HTR-8/SVneo (cell line): ENCODE measurements around the gene TCF4.

Experiments used
- DNase-seq: peaks from one replicate; pipeline ENCODE4 v3.0.0; 2011; ENCODE audit warnings: low spot score, mixed read lengths; ENCODE audit not compliant: insufficient read length
- FAIRE-seq: peaks from 2 replicates; lab custom pipeline; 2011; peaks lifted over from hg19 to GRCh38; lab: Jason Lieb, UNC

TCF4 gene

GRCh38 chr18:55234366-55235093 is 353.5 kb downstream of the TCF4 start:
- FAIRE-seq: peak; percentile 48
- DNase-seq: peak; percentile 46

DNA sequence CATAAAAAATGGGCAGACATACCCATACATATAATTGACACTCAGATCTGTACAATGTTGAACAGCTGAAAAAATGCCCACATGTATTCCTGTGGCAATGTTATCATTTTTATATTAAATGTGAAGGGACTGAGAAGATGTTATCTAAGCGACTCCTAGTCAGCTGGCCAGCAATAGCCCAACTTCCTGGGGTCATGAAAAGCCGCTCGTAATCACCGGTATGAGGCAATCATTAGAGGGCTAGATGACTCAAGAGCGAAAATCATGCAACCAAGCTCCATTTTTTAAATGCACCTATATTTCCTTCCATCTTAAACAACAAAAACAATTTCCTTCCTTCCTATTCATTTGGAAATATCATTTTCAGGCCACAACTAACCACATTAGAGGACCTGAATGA is 354.1 kb downstream of the TCF4 start:
- FAIRE-seq: no peak
- DNase-seq: no peak

DNA sequence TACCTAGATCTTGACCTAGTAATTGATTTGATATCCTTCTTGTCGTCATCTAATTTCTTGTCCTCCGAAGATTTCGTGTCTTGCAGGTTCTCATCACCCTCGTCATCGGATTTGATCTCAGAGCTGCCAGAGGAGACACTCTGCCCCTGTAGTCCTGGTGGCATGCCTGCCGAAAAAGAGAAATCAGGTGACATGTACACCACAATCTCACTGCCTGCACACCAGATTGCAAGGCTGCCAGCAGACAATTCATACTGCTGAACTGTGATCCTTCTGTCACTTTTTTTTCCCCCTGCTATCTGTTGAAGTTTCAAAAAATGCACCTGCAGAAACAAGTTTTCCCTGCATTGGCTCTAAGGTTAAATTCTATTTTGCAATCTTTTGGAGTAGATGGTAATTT is 355.5 kb downstream of the TCF4 start:
- DNase-seq (no peak), FAIRE-seq (no peak)

- no peak for FAIRE-seq
These were observed 358.3 kb downstream of the TCF4 start for GRCh38 chr18:55229682-55230081.

DNA sequence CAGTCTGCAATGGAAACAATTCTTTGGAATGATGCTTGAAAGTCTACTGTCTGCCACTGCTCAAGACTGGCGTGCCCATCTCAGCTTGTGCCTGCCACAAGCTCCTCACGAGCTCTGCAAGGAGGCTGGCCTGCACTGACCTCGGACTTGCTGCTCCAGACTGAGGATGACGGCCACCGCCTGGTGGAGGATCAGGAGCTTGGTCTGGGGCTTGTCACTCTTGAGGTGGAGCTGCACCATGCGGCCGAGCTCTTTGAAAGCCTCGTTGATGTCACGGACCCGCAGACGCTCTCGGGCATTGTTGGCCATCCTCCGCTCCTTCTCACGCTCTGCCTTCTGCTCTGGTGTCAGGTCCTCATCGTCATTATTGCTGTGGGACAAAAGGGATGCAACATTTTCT is 359.3 kb downstream of the TCF4 start:
- DNase-seq: no peak
- no peak for FAIRE-seq

More at GRCh38 chr18:55229682-55230081, 358.3 kb downstream of the TCF4 start:
- no peak for DNase-seq

DNA sequence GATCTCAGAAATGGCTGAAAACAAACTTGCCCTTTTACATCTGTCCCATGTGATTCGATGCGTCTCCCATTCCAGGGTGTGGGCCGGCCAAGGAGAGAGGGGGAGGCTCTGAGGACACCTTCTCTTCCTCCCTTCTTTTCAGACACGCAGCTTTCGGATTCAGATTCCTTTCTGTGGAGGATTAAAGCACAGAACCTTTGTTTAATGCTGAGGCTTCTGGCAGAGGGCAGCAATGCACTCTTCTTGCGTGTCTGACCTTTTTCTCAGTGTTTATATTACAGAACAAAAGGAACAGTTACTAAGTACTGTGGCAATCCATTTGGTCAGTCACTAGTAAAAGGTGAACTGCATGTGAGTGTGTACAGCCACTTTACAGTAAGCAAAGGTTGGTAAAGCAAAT is 359.8 kb downstream of the TCF4 start:
- DNase-seq (no peak), FAIRE-seq (no peak)

DNA sequence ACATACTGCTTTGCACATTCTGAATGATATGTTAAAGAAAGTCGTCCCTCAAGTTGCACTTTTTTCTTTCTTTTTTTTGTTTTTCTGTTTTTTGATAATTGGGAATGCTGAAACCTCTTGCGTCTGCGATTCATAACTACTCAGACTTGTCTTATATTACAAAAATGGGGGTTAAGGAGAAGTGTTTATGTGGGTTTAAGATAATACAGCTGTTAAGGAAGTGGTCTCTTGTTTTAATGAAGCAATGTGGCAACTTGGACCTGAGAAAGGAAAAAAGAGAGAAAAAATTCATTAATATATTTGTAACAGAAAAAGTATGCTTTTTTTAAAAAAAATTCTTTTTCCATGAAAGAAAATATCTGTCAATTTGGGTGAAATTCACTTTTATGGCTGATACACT is 360.2 kb downstream of the TCF4 start:
- no peak for FAIRE-seq
- no peak for DNase-seq

- FAIRE-seq (no peak), DNase-seq (no peak)
These were observed 361.9 kb downstream of the TCF4 start for GRCh38 chr18:55226044-55226443.

GRCh38 chr18:55224086-55224625 is 363.8 kb downstream of the TCF4 start:
- FAIRE-seq (no peak), DNase-seq (no peak)

GRCh38 chr18:55221622-55222021 is 366.4 kb downstream of the TCF4 start:
- DNase-seq (no peak), FAIRE-seq (no peak)

DNA sequence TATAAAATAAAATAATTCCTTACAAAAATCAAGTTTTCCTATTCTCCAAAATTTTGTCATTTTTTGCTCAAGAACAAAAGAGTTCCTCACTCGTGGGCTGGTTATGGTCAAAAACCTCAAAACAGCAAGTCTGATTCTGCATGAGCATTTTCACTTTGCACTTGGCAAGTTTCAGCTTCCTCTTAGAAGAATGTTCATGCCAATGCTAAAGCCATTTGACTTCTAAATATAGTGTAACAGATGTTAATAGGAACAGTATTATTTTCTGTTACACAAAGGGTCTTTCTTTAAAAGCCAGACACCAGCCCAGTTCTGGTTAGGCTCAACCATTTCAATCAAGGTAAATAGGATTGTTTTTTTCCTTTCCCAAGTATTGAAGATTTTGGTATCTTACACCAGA is 367.5 kb downstream of the TCF4 start:
- FAIRE-seq (no peak), DNase-seq (no peak)

- DNase-seq (no peak), FAIRE-seq (no peak)
These were observed 368.2 kb downstream of the TCF4 start for GRCh38 chr18:55219823-55220222.

DNA sequence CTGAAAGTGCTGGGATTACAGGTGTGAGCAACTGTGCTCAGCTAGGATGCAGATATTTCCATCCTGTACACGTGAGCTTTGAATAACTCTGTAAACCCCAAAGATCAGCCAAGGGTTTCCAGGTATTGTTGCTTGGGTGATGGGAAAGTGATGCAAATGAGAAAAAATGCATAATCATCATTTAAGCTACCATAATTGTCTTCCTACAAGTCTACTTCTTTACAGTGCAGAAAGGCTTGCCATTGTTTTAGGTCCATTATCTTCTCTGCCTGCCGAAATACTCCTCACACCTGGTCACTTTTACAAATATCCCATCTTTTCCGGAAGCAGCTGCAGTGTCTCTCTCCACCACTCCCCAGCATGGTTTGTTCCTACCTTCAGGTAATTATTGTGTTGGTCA is 368.9 kb downstream of the TCF4 start:
- FAIRE-seq (no peak), DNase-seq (no peak)

DNA sequence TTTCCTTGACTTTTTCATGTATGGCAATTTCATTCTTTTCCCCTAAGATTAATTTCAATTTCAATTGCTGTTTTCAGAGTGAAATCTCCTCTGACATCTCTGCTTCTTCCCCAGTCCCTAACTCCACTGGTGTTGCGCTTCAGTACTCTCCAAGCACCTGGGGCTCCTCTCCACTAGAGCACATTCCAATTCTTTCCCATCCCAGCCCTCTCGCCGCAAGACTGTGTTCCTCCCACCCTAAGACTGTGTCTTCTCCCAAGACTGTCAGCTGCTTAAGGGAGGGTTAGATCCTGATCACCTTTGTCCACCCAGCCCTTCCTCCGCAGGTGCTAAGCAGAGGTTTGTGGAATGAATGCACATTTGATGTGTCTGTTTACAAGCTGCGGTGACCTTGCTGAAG is 373.0 kb downstream of the TCF4 start:
- no peak for FAIRE-seq

GRCh38 chr18:55214534-55214933 is 373.5 kb downstream of the TCF4 start:
- no peak for FAIRE-seq

More for the DNA sequence above, 373.0 kb downstream of the TCF4 start:
- no peak for DNase-seq

DNA sequence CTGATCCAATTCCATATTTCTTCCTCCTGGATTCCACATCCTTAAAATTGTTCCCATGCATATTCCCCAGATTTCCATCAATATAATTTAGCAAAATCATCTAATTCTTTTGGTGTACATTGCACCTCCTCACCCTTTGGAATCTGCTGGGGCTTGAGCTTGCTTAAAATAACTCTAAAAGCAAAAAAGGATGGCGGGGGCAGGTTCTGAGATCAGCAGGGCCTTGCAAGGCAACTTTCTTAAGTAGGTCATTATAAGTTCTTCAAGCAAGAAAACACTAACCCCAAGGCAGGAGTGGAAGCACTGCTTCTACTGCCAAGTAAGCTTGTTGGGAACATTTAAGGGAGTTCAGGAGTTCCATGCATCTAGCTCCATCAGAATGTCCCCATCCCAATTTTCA is 374.4 kb downstream of the TCF4 start:
- FAIRE-seq (no peak), DNase-seq (no peak)

More at GRCh38 chr18:55214534-55214933, 373.5 kb downstream of the TCF4 start:
- DNase-seq: no peak

- DNase-seq: no peak
- FAIRE-seq: no peak
These were observed 381.1 kb downstream of the TCF4 start for GRCh38 chr18:55206927-55207326.

- FAIRE-seq (no peak), DNase-seq (no peak)
These were observed 385.6 kb downstream of the TCF4 start for GRCh38 chr18:55202232-55202917.

DNA sequence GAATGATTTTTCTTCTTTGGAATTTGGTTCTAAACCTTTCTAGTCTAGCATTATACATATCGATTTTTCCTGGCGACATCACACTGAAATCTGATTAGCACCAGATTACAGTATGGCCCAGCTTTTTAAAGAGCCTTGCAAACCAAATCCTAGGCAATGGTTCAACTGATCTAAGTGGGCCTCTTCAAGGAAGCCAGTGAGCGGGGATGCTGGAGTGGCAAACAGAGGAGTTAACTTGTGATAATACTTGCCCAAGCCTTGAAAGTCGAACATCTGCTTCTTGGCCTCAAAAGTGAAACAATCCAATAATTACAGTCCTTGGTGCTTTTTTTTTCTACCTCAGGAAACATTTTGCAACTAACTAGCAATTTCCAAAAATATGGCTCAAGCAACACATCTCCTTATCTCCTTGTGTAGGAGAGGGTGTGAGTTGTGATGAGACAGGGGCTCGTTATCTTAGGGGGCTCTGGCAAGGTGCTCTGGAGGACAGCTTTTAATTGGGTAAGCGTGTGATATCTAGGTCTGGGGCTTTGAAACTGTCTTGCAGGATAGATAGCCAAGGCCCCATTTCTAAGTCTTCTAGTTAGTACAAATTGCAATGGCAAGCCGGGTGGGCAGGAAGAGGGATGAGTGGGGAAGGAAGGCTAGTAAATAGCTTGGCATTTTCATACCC is 388.6 kb downstream of the TCF4 start:
- FAIRE-seq (no peak), DNase-seq (no peak)

- no peak for DNase-seq
- no peak for FAIRE-seq
These were observed 392.1 kb downstream of the TCF4 start for GRCh38 chr18:55195863-55196262.

DNA sequence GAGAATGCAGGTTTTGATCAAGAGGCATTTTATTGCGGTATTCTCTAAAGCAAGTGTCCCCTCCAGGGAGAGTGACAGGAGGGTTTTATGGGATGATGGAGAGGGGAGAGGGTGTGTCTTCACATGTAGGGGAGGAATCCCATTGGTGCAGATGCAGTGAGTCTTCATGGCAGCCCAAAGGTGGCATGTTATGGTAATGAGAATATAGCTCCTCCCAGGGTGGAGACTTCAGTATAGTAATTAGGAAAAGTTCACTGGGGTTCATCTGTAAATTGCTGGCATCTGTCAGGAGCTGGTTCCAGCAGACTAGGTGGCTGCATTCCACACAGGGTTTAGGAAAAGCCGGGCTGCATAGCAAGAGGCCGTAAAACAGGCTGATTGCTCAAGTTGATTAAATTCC is 398.0 kb downstream of the TCF4 start:
- FAIRE-seq (no peak), DNase-seq (peak; percentile 3)
